ENCODE measurements around the gene LENEP.

DNA sequence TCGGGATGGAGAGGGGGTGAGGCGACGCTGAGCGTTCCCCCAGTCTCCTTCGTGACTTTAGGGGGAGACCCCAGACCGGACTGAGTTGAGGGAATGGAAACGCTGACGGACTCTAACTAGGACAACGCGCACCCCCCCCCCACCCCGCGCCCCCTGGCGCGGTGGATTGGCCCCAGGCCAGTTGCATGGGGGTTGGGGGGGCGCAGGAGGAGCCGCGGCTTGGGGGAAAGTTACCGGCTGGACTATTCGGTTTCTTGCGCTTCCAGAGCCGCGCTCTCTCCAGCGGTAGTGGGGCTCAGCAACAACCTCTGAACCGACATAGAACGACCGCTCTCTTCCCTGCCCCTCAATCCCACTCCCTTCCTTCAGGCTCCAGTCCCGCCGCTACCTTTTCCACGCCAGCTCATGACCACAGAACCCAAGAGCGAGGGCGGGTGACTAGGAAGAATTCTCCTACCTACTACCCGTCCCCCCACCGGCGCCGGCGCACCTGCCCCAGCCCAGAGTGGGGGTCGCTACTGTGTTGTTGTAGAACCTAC is 9.9 kb downstream of the LENEP start:
- TF ChIP-seq, protein P1, sequence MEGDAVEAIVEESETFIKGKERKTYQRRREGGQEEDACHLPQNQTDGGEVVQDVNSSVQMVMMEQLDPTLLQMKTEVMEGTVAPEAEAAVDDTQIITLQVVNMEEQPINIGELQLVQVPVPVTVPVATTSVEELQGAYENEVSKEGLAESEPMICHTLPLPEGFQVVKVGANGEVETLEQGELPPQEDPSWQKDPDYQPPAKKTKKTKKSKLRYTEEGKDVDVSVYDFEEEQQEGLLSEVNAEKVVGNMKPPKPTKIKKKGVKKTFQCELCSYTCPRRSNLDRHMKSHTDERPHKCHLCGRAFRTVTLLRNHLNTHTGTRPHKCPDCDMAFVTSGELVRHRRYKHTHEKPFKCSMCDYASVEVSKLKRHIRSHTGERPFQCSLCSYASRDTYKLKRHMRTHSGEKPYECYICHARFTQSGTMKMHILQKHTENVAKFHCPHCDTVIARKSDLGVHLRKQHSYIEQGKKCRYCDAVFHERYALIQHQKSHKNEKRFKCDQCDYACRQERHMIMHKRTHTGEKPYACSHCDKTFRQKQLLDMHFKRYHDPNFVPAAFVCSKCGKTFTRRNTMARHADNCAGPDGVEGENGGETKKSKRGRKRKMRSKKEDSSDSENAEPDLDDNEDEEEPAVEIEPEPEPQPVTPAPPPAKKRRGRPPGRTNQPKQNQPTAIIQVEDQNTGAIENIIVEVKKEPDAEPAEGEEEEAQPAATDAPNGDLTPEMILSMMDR (IDR thresholded peaks at IDR 0.05): no peak
- TF ChIP-seq POLR2AphosphoS5 (IDR thresholded peaks at IDR 0.05): no peak
